AG09319 (cell line): ENCODE measurements around the gene HBS1L.

Experiments
- DNase-seq: peaks from one replicate; pipeline ENCODE4 v3.0.0-alpha.2; 2010; ENCODE audit warnings: low read depth; ENCODE audit errors: extremely low read depth
- CTCF ChIP-seq: IDR thresholded peaks from 2 replicates; pipeline ENCODE4 v1.5.1; 2011; ENCODE audit warnings: low read depth, mild to moderate bottlenecking, inconsistent platforms, low read length, moderate library complexity

The HBS1L gene

GRCh38 chr6:135025175-135025574, 29.4 kb downstream of the HBS1L start:
- TF ChIP-seq CTCF = no peak

GRCh38 chr6:135022050-135022697, 32.4 kb downstream of the HBS1L start:
- no peak for DNase-seq
- TF ChIP-seq CTCF = no peak

More at GRCh38 chr6:135025175-135025574, 29.4 kb downstream of the HBS1L start:
- no peak for DNase-seq

- TF ChIP-seq CTCF = no peak
- DNase-seq = no peak
Measured at GRCh38 chr6:135021310-135022049, 33.1 kb downstream of the HBS1L start.

GRCh38 chr6:135018941-135019340, 35.7 kb downstream of the HBS1L start:
- DNase-seq = no peak
- no peak for TF ChIP-seq CTCF

- no peak for TF ChIP-seq CTCF
- DNase-seq = no peak
Measured at GRCh38 chr6:135018052-135018451, 36.6 kb downstream of the HBS1L start.

- no peak for TF ChIP-seq CTCF
- DNase-seq = no peak
Measured at GRCh38 chr6:135014353-135014832, 40.2 kb downstream of the HBS1L start.

GRCh38 chr6:135013211-135013610, 41.4 kb downstream of the HBS1L start:
- DNase-seq = no peak
- no peak for TF ChIP-seq CTCF
